Smooth muscle cell of the brain vasculature (primary cell): Measurements from ENCODE around the gene MYBBP1A.
"Not testable (repeated sequence)": the region's sequence is repeated elsewhere in the genome, so short reads cannot be mapped to it uniquely, and the experiment has no call there.

Experiments
- DNase-seq: peaks from one replicate; pipeline ENCODE4 v3.0.0-alpha.2; 2012; ENCODE audit warnings: low read depth, low spot score

Gene MYBBP1A

GRCh38 chr17:4588898-4589625 is 33.9 kb upstream of the MYBBP1A start:
- no peak for DNase-seq

GRCh38 chr17:4588391-4588790 is 33.2 kb upstream of the MYBBP1A start:
- no peak for DNase-seq

- no peak for DNase-seq
Observed at GRCh38 chr17:4587803-4588202, 32.6 kb upstream of the MYBBP1A start.

GRCh38 chr17:4587195-4587594 is 32.0 kb upstream of the MYBBP1A start:
- DNase-seq, result no peak

- DNase-seq, result no peak
Observed at GRCh38 chr17:4586043-4586442, 30.9 kb upstream of the MYBBP1A start.

GRCh38 chr17:4585638-4585994 is 30.4 kb upstream of the MYBBP1A start:
- DNase-seq, result no peak

GRCh38 chr17:4584917-4585637 is 29.9 kb upstream of the MYBBP1A start:
- no peak for DNase-seq

- DNase-seq, result no peak
Observed at GRCh38 chr17:4584101-4584916, 29.1 kb upstream of the MYBBP1A start, which contains the start of gene SMTNL2. TSS of gene SMTNL2 (plus strand) at chr17:4584529. CDS start at chr17:4584606, 77 bp downstream.

- no peak for DNase-seq
Observed at GRCh38 chr17:4583782-4584100, 28.6 kb upstream of the MYBBP1A start.

- DNase-seq, result no peak
Observed at GRCh38 chr17:4583206-4583605, 28.0 kb upstream of the MYBBP1A start.

- DNase-seq, result no peak
Observed at GRCh38 chr17:4582691-4583090, 27.5 kb upstream of the MYBBP1A start.

- DNase-seq, result no peak
Observed at GRCh38 chr17:4582101-4582501, 26.9 kb upstream of the MYBBP1A start.

GRCh38 chr17:4580291-4580690 is 25.1 kb upstream of the MYBBP1A start:
- no peak for DNase-seq

- no peak for DNase-seq
Observed at GRCh38 chr17:4579678-4580077, 24.5 kb upstream of the MYBBP1A start.

- DNase-seq, result not testable (repeated sequence)
Observed at GRCh38 chr17:4578349-4578748, 23.2 kb upstream of the MYBBP1A start.

GRCh38 chr17:4577386-4577993 is 22.3 kb upstream of the MYBBP1A start:
- no peak for DNase-seq

GRCh38 chr17:4576729-4577322 is 21.6 kb upstream of the MYBBP1A start:
- DNase-seq, result no peak

- DNase-seq, result no peak
Observed at GRCh38 chr17:4576161-4576558, 21.0 kb upstream of the MYBBP1A start.

- no peak for DNase-seq
Observed at GRCh38 chr17:4574448-4575045, 19.4 kb upstream of the MYBBP1A start.

GRCh38 chr17:4573669-4574068 is 18.5 kb upstream of the MYBBP1A start:
- no peak for DNase-seq

- DNase-seq, result no peak
Observed at GRCh38 chr17:4573115-4573514, 17.9 kb upstream of the MYBBP1A start.
